Measurements from ENCODE around the gene AGBL5.

AGBL5 gene

GRCh38 chr2:27049422-27050280 is 1.8 kb upstream of the AGBL5 start:
- DNase-seq, result peak in 17 of 56 donors; percentile 30 to 79 (median 55)

GRCh38 chr2:27050281-27050995 is 1.0 kb upstream of the AGBL5 start:
- peak; percentile 35 to 97 (median 88) for DNase-seq

GRCh38 chr2:27051902-27052645 is 606 bp downstream of the AGBL5 start:
- DNase-seq, result peak in 11 of 56 donors; percentile 21 to 68 (median 49)

- no peak for DNase-seq
Observed at GRCh38 chr2:27053321-27053720, 1.9 kb downstream of the AGBL5 start.

GRCh38 chr2:27053776-27054175 is 2.3 kb downstream of the AGBL5 start:
- DNase-seq, result no peak

- no peak for DNase-seq
Observed at GRCh38 chr2:27054721-27055120, 3.3 kb downstream of the AGBL5 start.

- DNase-seq, result no peak
Observed at GRCh38 chr2:27057184-27057583, 5.7 kb downstream of the AGBL5 start.

GRCh38 chr2:27058210-27058609 is 6.7 kb downstream of the AGBL5 start:
- DNase-seq, result no peak

- DNase-seq, result no peak
Observed at GRCh38 chr2:27059141-27059820, 7.8 kb downstream of the AGBL5 start.

- DNase-seq, result no peak
Observed at GRCh38 chr2:27060323-27060722, 8.9 kb downstream of the AGBL5 start.

GRCh38 chr2:27065128-27065527 is 13.7 kb downstream of the AGBL5 start:
- no peak for DNase-seq

- no peak for DNase-seq
Observed at GRCh38 chr2:27067385-27067784, 15.9 kb downstream of the AGBL5 start.

GRCh38 chr2:27069436-27069835 is 18.0 kb downstream of the AGBL5 start:
- DNase-seq, result no peak

- no peak for DNase-seq
Observed at GRCh38 chr2:27069961-27070618, 18.6 kb downstream of the AGBL5 start.

- no peak for DNase-seq
Observed at GRCh38 chr2:27070653-27071276, 19.3 kb downstream of the AGBL5 start.

- DNase-seq, result peak; percentile 57 to 97 (median 91)
Observed at GRCh38 chr2:27071277-27071989, 20.0 kb downstream of the AGBL5 start, which contains the start of gene OST4. Gene OST4, minus strand, starts transcription at chr2:27071654.

GRCh38 chr2:27071990-27072830 is 20.7 kb downstream of the AGBL5 start:
- peak in 33 of 56 donors; percentile 16 to 74 (median 43) for DNase-seq

- no peak for DNase-seq
Observed at GRCh38 chr2:27072920-27073319, 21.5 kb downstream of the AGBL5 start.
